GM12891 (cell line): ENCODE measurements around the gene NDEL1.

Experiments
- PAX5 ChIP-seq: IDR thresholded peaks from 2 replicates; pipeline ENCODE4 v1.6.1; 2011; ENCODE audit warnings: low read length, moderate library complexity, mild to moderate bottlenecking; ENCODE audit not compliant: insufficient read depth, severe bottlenecking
- POLR2A ChIP-seq: IDR thresholded peaks from 2 replicates; pipeline ENCODE4 v1.6.1; 2011; ENCODE audit warnings: low read depth, low read length, control low read depth
- POLR2AphosphoS5 ChIP-seq: IDR thresholded peaks from 2 replicates; pipeline ENCODE4 v1.6.1; 2011; ENCODE audit warnings: low read depth, low read length, control low read depth

GRCh38 chr17:8458128-8458527 lies 22.4 kb downstream of the NDEL1 start:
- TF ChIP-seq PAX5 (no peak), POLR2A (no peak), POLR2AphosphoS5 (no peak)
